BE2C (cell line): Measurements from ENCODE around the gene NCOA5.

Experiments
- DNase-seq: peaks from one replicate; pipeline ENCODE4 v3.0.0-alpha.2; 2020
- H3K27me3 ChIP-seq: fragments of 250-450 bp; sonication (Bioruptor Pico); 2 replicates; pipeline ENCODE4 v1.5.1; 2020; ENCODE audit warnings: mild to moderate bottlenecking
- H3K36me3 ChIP-seq: fragments of 250-450 bp; sonication (Bioruptor Pico); 2 replicates; pipeline ENCODE4 v1.5.1; 2020; ENCODE audit warnings: mild to moderate bottlenecking
- H3K4me1 ChIP-seq: fragments of 250-450 bp; sonication (Bioruptor Pico); 2 replicates; pipeline ENCODE4 v1.5.1; 2020
- H3K4me3 ChIP-seq: 2 replicates; pipeline ENCODE4 v1.5.1; 2011; ENCODE audit warnings: low read depth, low read length
- H3K9me3 ChIP-seq: fragments of 250-450 bp; sonication (Bioruptor Pico); 2 replicates; pipeline ENCODE4 v1.5.1; 2020
- TF ChIP-seq, protein P1 (sequence below): IDR thresholded peaks from 2 replicates; pipeline ENCODE4 v1.5.1; 2012; ENCODE audit warnings: mild to moderate bottlenecking, low read depth, low read length

The NCOA5 gene

DNA sequence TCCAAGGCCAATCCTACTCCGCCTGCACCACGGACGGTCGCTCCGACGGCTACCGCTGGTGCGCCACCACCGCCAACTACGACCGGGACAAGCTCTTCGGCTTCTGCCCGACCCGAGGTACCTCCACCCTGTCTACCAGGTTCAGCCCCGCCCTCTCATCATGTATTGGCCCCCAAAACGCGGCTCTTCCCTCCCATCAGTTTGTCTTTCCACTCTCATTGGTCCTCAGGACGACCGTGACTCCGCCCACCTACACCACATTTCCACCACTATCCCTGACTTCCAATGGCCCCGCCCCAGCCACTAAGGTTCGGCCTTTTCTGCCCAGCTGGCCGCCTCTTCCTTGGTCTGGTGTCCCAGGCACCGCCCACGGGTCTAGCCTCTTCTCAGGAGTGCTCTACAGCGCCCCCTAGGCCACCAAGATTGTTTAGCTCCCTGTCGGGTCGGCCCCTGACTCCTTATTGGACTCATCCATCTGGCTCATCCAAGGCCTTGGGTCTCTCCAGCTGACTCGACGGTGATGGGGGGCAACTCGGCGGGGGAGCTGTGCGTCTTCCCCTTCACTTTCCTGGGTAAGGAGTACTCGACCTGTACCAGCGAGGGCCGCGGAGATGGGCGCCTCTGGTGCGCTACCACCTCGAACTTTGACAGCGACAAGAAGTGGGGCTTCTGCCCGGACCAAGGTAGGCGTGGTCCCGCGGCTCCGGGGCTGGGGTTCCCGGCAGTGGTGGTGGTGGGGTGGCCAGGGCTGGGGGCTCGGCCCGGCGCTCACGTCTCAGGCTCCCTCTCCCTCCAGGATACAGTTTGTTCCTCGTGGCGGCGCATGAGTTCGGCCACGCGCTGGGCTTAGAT lies 77.9 kb downstream of the NCOA5 start:
- Histone ChIP-seq H3K9me3 (no peaks in the 10 kb centered on the region; the same call in 1 of the 2 replicates), H3K4me3 (no peak overlapping the region), H3K36me3 (no peaks in the 10 kb centered on the region), H3K27me3 (peaks cover 64% of the 10 kb centered on the region), H3K4me1 (no peaks in the 10 kb centered on the region)
- DNase-seq, result peak; percentile 99
- TF ChIP-seq, protein P1, sequence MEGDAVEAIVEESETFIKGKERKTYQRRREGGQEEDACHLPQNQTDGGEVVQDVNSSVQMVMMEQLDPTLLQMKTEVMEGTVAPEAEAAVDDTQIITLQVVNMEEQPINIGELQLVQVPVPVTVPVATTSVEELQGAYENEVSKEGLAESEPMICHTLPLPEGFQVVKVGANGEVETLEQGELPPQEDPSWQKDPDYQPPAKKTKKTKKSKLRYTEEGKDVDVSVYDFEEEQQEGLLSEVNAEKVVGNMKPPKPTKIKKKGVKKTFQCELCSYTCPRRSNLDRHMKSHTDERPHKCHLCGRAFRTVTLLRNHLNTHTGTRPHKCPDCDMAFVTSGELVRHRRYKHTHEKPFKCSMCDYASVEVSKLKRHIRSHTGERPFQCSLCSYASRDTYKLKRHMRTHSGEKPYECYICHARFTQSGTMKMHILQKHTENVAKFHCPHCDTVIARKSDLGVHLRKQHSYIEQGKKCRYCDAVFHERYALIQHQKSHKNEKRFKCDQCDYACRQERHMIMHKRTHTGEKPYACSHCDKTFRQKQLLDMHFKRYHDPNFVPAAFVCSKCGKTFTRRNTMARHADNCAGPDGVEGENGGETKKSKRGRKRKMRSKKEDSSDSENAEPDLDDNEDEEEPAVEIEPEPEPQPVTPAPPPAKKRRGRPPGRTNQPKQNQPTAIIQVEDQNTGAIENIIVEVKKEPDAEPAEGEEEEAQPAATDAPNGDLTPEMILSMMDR, result peak; percentile 80
